GM21381 (cell line): ENCODE data around the gene PRRC1.

Source experiments
- ATAC-seq: cut with Tn5 transposase; IDR thresholded peaks from one replicate; pipeline ENCODE4 v1.9.1; 2021; ENCODE audit warnings: mild to moderate bottlenecking, moderate library complexity; ENCODE audit not compliant: unreplicated experiment

PRRC1 gene

DNA sequence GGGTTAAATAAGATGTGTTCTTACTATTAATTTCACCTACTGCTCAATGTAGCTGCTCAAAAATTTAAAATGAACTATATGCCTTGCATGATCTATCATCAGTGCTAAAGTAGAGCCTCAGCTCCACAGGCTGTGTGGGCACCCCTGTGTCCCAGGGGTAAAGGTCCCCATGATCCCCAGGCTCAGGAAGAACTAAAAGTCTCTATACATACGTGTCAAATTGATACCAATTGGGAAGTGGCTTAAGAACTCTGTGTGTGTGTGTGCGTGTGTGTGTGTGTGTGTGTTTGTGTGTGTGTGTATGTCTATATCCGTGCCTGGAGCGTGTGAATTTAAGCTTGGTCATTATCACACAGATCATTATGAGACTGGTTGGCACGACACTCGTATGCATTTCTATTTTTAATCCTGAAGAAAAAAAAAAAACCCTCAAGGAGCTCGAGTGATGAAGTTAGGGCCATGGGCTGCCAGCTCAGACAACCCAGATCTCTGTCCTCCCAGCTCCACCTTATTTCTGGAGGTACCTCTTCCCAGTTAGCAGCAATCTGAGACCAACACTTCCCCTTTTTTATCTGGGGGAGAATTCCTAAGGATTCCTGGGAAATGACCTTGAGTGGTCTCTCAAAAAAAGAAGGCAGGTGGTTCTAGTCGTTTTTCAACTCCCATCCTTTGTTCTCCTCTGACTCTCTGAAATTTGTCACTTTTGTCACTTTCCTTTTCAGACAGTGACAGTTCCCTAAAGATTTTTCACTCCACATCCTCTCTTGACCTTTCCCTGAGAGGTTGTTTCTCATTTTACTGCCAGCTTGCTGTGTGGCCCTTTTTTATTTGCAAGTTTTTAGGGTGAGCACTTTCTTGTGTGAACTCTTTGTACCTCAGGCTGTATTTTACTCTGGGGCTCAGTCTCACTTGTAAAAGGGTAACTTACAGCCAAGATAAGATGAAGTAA, 85.7 kb downstream of the PRRC1 start:
- no peak for ATAC-seq
